Endothelial cell of umbilical vein (primary cell): ENCODE results near the gene CFAP46. TPM values are rescaled to one million over a fixed set of nuclear protein-coding genes. Genes with fewer than 3 reads are reported as not detected.

ENCODE experiments used
- BruUV-seq: library from RNA; stranded (reverse); fragments of 400-500 nt; replicated peaks from 2 replicates; lab custom pipeline; 2021; lab: Mats Ljungman, UMichigan
- CTCF ChIA-PET: fragments of 300-600, 350-600 bp; sonication (Branson Sonifier 250); formaldehyde crosslinking; loops from one replicate; lab custom pipeline; 2021; ENCODE audit warnings: antibody characterized with exemption, inconsistent platforms; lab: Charles Lee
- POLR2A ChIA-PET: fragments of 300-600, 350-600 bp; sonication (Branson Sonifier 250); formaldehyde crosslinking; loops from one replicate; lab custom pipeline; 2021; ENCODE audit warnings: antibody characterized with exemption, inconsistent platforms; lab: Charles Lee
- DNase-seq: peaks from one replicate; pipeline ENCODE4 v3.0.0-alpha.2; 2011; ENCODE audit warnings: low read depth, low spot score
- FAIRE-seq: peaks from 2 replicates; lab custom pipeline; 2011; peaks lifted over from hg19 to GRCh38; lab: Jason Lieb, UNC
- H2AFZ ChIP-seq: 2 replicates; pipeline ENCODE4 v1.6.0; 2012; ENCODE audit warnings: low read depth, low read length, control low read depth, inconsistent platforms
- H3K27ac ChIP-seq: 2 replicates; pipeline ENCODE4 v1.5.1; 2011; ENCODE audit warnings: low read depth, mild to moderate bottlenecking, control low read depth, low read length, moderate library complexity; ENCODE audit not compliant: insufficient read depth
- H3K27me3 ChIP-seq, 2 experiments: 2 replicates each; pipeline versions ENCODE4 v1.6.0 to v1.6.1; 2011; ENCODE audit warnings: low read length in 2 of 2, mixed read lengths in 1 of 2; ENCODE audit not compliant: control insufficient read depth in 2 of 2, insufficient read depth in 2 of 2
- H3K36me3 ChIP-seq, 2 experiments: 2 replicates in 1 of 2; 3 replicates in 1 of 2; pipeline ENCODE4 v1.5.1; 2011; ENCODE audit warnings: low read length in 2 of 2, mild to moderate bottlenecking in 1 of 2, moderate library complexity in 1 of 2; ENCODE audit not compliant: control insufficient read depth in 2 of 2, insufficient read depth in 2 of 2; ENCODE audit errors: extremely low read depth in 1 of 2
- H3K4me1 ChIP-seq: 3 replicates; pipeline ENCODE4 v1.5.1; 2011; ENCODE audit warnings: mild to moderate bottlenecking, low read length; ENCODE audit not compliant: control insufficient read depth, insufficient read depth; ENCODE audit errors: extremely low read depth
- H3K4me2 ChIP-seq: 2 replicates; pipeline ENCODE4 v1.6.1; 2011; ENCODE audit warnings: low read length, control low read depth, mixed read lengths; ENCODE audit not compliant: insufficient read depth
- H3K4me3 ChIP-seq, 3 experiments: fragments of 200-600 bp in 1 of 3; sonication (generic), shearing (Covaris generic) in 1 of 3; replicated peaks in 1 of 3; 2 replicates each; pipeline ENCODE4 v1.5.1; 2011 to 2016; ENCODE audit warnings: control low read depth in 3 of 3, low read length in 3 of 3, mild to moderate bottlenecking in 2 of 3, inconsistent platforms in 1 of 3, low read depth in 1 of 3, moderate library complexity in 1 of 3; ENCODE audit not compliant: insufficient read depth in 1 of 3
- H3K79me2 ChIP-seq: 2 replicates; pipeline ENCODE4 v1.6.0; 2012; ENCODE audit warnings: low read length, inconsistent platforms; ENCODE audit not compliant: control insufficient read depth, insufficient read depth
- H3K9ac ChIP-seq: replicated peaks from 2 replicates; pipeline ENCODE3; 2011; ENCODE audit warnings: low read length, control low read depth; ENCODE audit not compliant: insufficient read depth; ENCODE audit errors: extremely low read depth
- H3K9me1 ChIP-seq: replicated peaks from 3 replicates; pipeline ENCODE4 v1.6.0; 2011; ENCODE audit warnings: mild to moderate bottlenecking, low read length; ENCODE audit not compliant: control insufficient read depth, insufficient read depth; ENCODE audit errors: extremely low read depth
- H3K9me3 ChIP-seq: replicated peaks from 2 replicates; pipeline ENCODE4 v1.5.1; 2012; ENCODE audit warnings: low read length, inconsistent platforms; ENCODE audit not compliant: control insufficient read depth, insufficient read depth
- H4K20me1 ChIP-seq: replicated peaks from 2 replicates; pipeline ENCODE3; 2011; ENCODE audit warnings: mild to moderate bottlenecking, low read length; ENCODE audit not compliant: control insufficient read depth, insufficient read depth; ENCODE audit errors: extremely low read depth
- EZH2 ChIP-seq: IDR thresholded peaks from 2 replicates; pipeline ENCODE4 v1.6.1; 2012; ENCODE audit warnings: borderline replicate concordance, low read depth, mild to moderate bottlenecking, moderate library complexity, low read length, inconsistent platforms; ENCODE audit not compliant: severe bottlenecking
- FOS ChIP-seq: IDR thresholded peaks from 2 replicates; pipeline ENCODE4 v1.6.1; 2011; ENCODE audit warnings: mild to moderate bottlenecking, low read length, moderate library complexity, borderline replicate concordance; ENCODE audit not compliant: insufficient read depth
- GATA2 ChIP-seq: IDR thresholded peaks from 2 replicates; pipeline ENCODE4 v1.7.0; 2011; ENCODE audit warnings: low read depth, mild to moderate bottlenecking, moderate library complexity, mixed read lengths, low read length; ENCODE audit not compliant: insufficient read length, insufficient read depth
- JUN ChIP-seq: IDR thresholded peaks from 2 replicates; pipeline ENCODE4 v1.6.1; 2011; ENCODE audit warnings: borderline replicate concordance, low read depth; ENCODE audit not compliant: insufficient read length, insufficient read depth
- MYC ChIP-seq: IDR thresholded peaks from one replicate; pipeline ENCODE4 v1.6.1; 2011; ENCODE audit warnings: mild to moderate bottlenecking, low read depth, low read length
- POLR2A ChIP-seq: IDR thresholded peaks from 2 replicates; pipeline ENCODE4 v1.6.1; 2012; ENCODE audit warnings: low read depth, mild to moderate bottlenecking, control low read depth, low read length
- POLR2AphosphoS5 ChIP-seq: IDR thresholded peaks from 2 replicates; pipeline ENCODE4 v1.6.1; 2012; ENCODE audit warnings: low read depth, mild to moderate bottlenecking, control low read depth, low read length, moderate library complexity; ENCODE audit not compliant: insufficient read depth
- dilution Hi-C: fragments of 300-500 bp; cut with MboI; formaldehyde crosslinking; loops from one replicate; pipeline ENCODE4 v1.15.0; 2019; ENCODE audit warnings: low sequenced_read_pairs; ENCODE audit not compliant: extremely low pct_ligation_motif_present
- intact Hi-C: fragments of 100-400 bp; cut with micrococcal nuclease; formaldehyde crosslinking; loops from one replicate; pipeline ENCODE4 v1.10.0; 2022
- polyA plus RNA-seq, 4 experiments: library from polyadenylated mRNA; depleted of rRNA in 3 of 4; stranded (reverse) in 3 of 4; unstranded in 1 of 4; fragments of >200 nt; gene quantifications; 2 replicates each; pipeline versions ENCODE4 v1.2.1 to v1.2.3, GENCODE V29; 2011 to 2012; ENCODE audit warnings: missing spikeins in 1 of 4
- total RNA-seq: library from RNA; stranded (reverse); gene quantifications from 2 replicates; pipeline ENCODE4 v1.2.3, GENCODE V29; 2021
- TF ChIP-seq, protein P1 (sequence below): IDR thresholded peaks from 2 replicates; pipeline ENCODE4 v1.6.1; 2011; ENCODE audit not compliant: insufficient read depth, insufficient read length
- TF ChIP-seq, protein P2 (sequence below), 2 donors: IDR thresholded peaks; 1 replicate in 1 of 2; 2 replicates in 1 of 2; pipeline ENCODE4 v1.5.1; 2011; ENCODE audit warnings: low read length in 2 of 2, mild to moderate bottlenecking in 2 of 2, moderate library complexity in 2 of 2, control low read depth in 1 of 2, inconsistent platforms in 1 of 2, low read depth in 1 of 2; ENCODE audit not compliant: insufficient read depth in 1 of 2; ENCODE audit errors: extremely low read depth in 1 of 2

CFAP46 gene
- total and polyA plus RNA-seq, 2 donors (not counting 3 experiments of a cell fraction or from before 2014, with no cell fraction given), result 0.75 to 0.98 TPM

DNA sequence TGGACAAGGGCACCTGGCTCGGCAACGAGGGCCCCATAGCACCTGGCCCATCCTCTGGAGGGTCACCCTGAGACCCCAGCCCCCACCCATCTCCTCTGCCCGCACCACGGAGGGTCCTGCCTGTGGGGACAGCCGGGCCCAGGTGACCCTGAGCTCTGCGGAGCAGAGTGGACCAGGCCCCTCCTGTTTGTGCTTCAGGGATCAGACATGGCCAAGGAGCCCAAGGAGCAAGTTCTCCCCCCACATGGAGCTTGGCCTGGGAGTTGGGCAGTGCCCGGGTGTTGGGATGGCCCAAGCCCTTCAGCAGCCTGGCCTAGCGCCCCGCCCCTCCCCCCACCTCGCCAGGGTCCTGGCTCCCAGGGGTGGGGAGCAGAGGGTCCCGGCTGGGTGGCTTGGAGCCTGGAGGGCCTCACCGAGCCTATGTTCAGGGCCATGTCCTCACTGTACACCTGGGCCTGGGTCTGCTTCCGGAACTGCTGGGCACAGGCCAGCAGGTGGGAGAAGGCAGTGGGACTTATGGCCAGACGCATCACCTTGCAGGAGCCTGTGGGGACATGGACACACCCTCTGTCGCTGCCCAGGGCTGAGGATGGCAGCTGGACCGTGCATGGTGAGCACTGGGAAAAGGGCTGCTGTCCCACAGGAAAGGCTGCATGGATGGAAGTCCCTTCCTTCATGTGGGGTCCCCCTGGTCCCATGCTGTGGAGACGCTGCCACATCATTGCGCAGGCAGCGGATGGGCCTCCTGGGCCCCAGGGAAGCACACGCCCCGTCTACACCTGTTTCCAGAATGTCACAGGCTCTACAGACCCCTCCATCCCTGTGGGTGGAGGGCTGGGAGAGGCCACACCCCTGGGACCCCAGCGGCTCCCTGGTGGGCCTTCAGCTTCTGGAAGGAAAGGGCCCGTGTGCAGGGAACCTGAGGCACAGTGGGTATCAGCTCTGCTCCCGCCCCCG lies 107.2 kb downstream of the CFAP46 start:
- Histone ChIP-seq H3K79me2 (no peaks in the 10 kb centered on the region), H3K4me3 (no peak overlapping the region), H3K4me2 (no peak overlapping the region), H3K9me1 (no peaks in the 10 kb centered on the region), H4K20me1 (no peaks in the 10 kb centered on the region), H3K9ac (no peak overlapping the region), H2AFZ (no peak overlapping the region), H3K4me1 (no peaks in the 10 kb centered on the region), H3K36me3 (no peaks in the 10 kb centered on the region), H3K27ac (no peak overlapping the region), H3K27me3 (no peaks in the 10 kb centered on the region), H3K9me3 (no peaks in the 10 kb centered on the region)
- intact Hi-C loops, result no loop called here
- DNase-seq (no peak), FAIRE-seq (no peak)
- ChIA-PET CTCF (no interaction called here), POLR2A (no interaction called here)
- BruUV-seq, result no TSS peak
- dilution Hi-C loops, result no loop called here
- TF ChIP-seq, protein P1, sequence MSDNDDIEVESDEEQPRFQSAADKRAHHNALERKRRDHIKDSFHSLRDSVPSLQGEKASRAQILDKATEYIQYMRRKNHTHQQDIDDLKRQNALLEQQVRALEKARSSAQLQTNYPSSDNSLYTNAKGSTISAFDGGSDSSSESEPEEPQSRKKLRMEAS, result no peak
- TF ChIP-seq MYC, result no peak
- TF ChIP-seq JUN, result no peak
- no peak for TF ChIP-seq POLR2A
- TF ChIP-seq EZH2, result no peak
- no peak for TF ChIP-seq POLR2AphosphoS5
- TF ChIP-seq, protein P2, sequence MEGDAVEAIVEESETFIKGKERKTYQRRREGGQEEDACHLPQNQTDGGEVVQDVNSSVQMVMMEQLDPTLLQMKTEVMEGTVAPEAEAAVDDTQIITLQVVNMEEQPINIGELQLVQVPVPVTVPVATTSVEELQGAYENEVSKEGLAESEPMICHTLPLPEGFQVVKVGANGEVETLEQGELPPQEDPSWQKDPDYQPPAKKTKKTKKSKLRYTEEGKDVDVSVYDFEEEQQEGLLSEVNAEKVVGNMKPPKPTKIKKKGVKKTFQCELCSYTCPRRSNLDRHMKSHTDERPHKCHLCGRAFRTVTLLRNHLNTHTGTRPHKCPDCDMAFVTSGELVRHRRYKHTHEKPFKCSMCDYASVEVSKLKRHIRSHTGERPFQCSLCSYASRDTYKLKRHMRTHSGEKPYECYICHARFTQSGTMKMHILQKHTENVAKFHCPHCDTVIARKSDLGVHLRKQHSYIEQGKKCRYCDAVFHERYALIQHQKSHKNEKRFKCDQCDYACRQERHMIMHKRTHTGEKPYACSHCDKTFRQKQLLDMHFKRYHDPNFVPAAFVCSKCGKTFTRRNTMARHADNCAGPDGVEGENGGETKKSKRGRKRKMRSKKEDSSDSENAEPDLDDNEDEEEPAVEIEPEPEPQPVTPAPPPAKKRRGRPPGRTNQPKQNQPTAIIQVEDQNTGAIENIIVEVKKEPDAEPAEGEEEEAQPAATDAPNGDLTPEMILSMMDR (IDR thresholded peaks at IDR 0.05; ENCODE audit: extremely low read depth in 1 of 2, insufficient read depth in 1 of 2, low read depth in 1 of 2, low read length in 2 of 2), result no peak
- no peak for TF ChIP-seq FOS
- TF ChIP-seq GATA2, result no peak
